ENCODE data around the gene MBOAT1.

MBOAT1 gene

DNA sequence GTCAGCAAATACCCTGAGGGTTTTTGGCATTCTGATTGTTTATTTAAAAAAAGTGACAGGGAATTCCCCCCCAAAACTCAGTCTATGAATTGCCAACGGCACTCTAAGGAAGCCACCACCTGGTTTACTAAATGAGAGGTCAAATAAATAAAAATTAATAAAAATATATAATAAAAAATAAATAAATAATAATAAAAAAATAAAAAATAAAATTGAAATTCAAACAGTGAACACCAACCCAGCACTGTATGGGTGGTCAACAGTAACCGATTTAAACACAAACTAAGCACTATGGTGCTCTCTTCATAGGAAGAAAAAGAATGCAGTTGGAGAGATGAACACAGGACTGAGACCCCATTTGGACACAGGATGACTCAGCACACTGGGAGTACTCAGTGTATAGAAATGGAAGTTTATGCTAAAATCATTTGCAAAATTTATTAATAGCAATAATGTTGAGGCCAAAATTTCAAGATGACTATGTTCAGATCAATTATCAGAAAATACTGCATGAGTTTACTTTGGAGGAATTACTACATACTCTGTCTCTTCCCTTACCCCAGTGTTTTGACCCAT lies 98.5 kb downstream of the MBOAT1 start:
- H3K9me3 ChIP-seq, result no peaks in the 10 kb centered on the region
- H3K4me1 ChIP-seq, result peaks cover 0 to 14% (median 0%) of the 10 kb centered on the region in 4 donors
- DNase-seq, result no peak
- H3K27ac ChIP-seq, result no peak overlapping the region
- no peak for TF ChIP-seq CTCF (IDR thresholded peaks at IDR 0.05)
- no peak overlapping the region for H3K4me3 ChIP-seq
- H3K27me3 ChIP-seq, result no peaks in the 10 kb centered on the region
- intact Hi-C loops (cut with DNase I; ENCODE audit: low total_unique reads), result no loop called here
- H3K36me3 ChIP-seq, result peaks cover 12 to 23% (median 16%) of the 10 kb centered on the region in 3 donors

- TF ChIP-seq CTCF (IDR thresholded peaks at IDR 0.05), result no peak
- DNase-seq, result no peak
- Histone ChIP-seq H3K4me3 (no peak overlapping the region), H3K27ac (no peak overlapping the region), H3K4me1 (peaks cover 0 to 14% (median 0%) of the 10 kb centered on the region in 4 donors), H3K27me3 (no peaks in the 10 kb centered on the region), H3K9me3 (no peaks in the 10 kb centered on the region), H3K36me3 (peaks cover 12 to 32% (median 16%) of the 10 kb centered on the region in 3 donors)
- intact Hi-C loops (cut with DNase I; ENCODE audit: low total_unique reads), result no loop called here
These were observed 99.4 kb downstream of the MBOAT1 start for GRCh38 chr6:20112841-20113240.

DNA sequence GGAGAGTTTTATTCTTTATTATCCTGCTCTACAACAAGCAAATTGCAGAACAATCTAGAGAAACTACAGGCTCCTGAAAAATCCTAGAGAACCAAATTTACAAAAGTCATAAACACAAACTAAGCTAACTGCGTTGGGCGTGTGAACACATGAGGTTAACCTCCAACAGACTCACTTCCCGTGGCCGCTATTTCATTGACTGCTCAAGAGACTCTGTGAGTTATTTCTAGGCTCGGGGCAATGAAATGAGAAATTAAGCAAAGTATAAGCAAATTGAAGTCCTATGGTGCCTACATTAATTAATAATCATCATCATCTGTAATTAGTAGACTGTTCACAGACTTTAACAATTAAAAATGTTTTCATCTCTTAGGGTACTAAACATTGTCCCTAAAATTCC lies 100.0 kb downstream of the MBOAT1 start:
- intact Hi-C loops (cut with DNase I; ENCODE audit: low total_unique reads), result no loop called here
- H3K27me3 ChIP-seq, result no peaks in the 10 kb centered on the region
- H3K4me3 ChIP-seq, result no peak overlapping the region
- H3K27ac ChIP-seq, result no peak overlapping the region
- H3K9me3 ChIP-seq, result no peaks in the 10 kb centered on the region
- no peak for DNase-seq
- H3K4me1 ChIP-seq, result peaks cover 0 to 14% (median 0%) of the 10 kb centered on the region in 4 donors
- no peak for TF ChIP-seq CTCF (IDR thresholded peaks at IDR 0.05)
- peaks cover 8 to 34% (median 10%) of the 10 kb centered on the region in 3 donors for H3K36me3 ChIP-seq

DNA sequence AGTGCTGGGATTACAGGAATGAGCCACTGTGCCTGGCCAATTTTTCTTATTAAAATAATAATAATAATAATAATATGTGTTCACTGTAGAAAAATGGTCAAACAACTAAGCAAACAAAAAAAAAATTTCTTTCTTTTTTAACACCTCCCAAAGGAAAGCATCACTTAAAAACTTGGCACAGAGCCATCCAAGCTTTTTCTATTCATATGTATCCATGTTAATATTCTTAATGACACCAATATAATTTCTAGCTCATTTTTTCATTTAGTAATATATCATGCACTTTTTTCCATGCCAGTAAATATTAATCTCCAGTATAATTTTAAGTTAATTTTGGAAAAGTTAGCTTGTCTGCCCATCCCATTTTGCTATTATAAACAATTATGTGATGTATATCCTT lies 101.8 kb downstream of the MBOAT1 start:
- intact Hi-C loops (cut with DNase I; ENCODE audit: low total_unique reads), result no loop called here
- Histone ChIP-seq H3K4me1 (peaks cover 0 to 6% (median 0%) of the 10 kb centered on the region in 4 donors), H3K4me3 (no peak overlapping the region), H3K27ac (no peak overlapping the region), H3K36me3 (peaks cover 8 to 34% (median 8%) of the 10 kb centered on the region in 3 donors), H3K27me3 (no peaks in the 10 kb centered on the region), H3K9me3 (no peaks in the 10 kb centered on the region)
- TF ChIP-seq CTCF (IDR thresholded peaks at IDR 0.05), result no peak
- no peak for DNase-seq

GRCh38 chr6:20109526-20109925 lies 102.7 kb downstream of the MBOAT1 start:
- H3K27me3 ChIP-seq, result no peaks in the 10 kb centered on the region
- no peak for DNase-seq
- intact Hi-C loops (cut with DNase I; ENCODE audit: low total_unique reads), result no loop called here
- no peak overlapping the region for H3K27ac ChIP-seq
- peaks cover 8 to 34% (median 8%) of the 10 kb centered on the region in 3 donors for H3K36me3 ChIP-seq
- no peak overlapping the region for H3K4me3 ChIP-seq
- TF ChIP-seq CTCF (IDR thresholded peaks at IDR 0.05), result no peak
- no peaks in the 10 kb centered on the region for H3K9me3 ChIP-seq
- no peaks in the 10 kb centered on the region for H3K4me1 ChIP-seq

GRCh38 chr6:20105838-20106237 lies 106.4 kb downstream of the MBOAT1 start:
- intact Hi-C loops (cut with DNase I; ENCODE audit: low total_unique reads), result no loop called here
- H3K36me3 ChIP-seq, result peaks cover 6 to 34% (median 8%) of the 10 kb centered on the region in 3 donors

More at GRCh38 chr6:20105838-20106237, 106.4 kb downstream of the MBOAT1 start:
- Histone ChIP-seq H3K9me3 (no peaks in the 10 kb centered on the region), H3K4me1 (no peaks in the 10 kb centered on the region), H3K27me3 (no peaks in the 10 kb centered on the region), H3K27ac (no peak overlapping the region), H3K4me3 (no peak overlapping the region)
- TF ChIP-seq CTCF (IDR thresholded peaks at IDR 0.05), result no peak
- DNase-seq, result no peak

All from tibial artery (tissue), 4 donors.